ENCODE measurements around the gene SLC2A5.
"Not testable (repeated sequence)": the region's sequence is repeated elsewhere in the genome, so short reads cannot be mapped to it uniquely, and the experiment has no call there.

DNA sequence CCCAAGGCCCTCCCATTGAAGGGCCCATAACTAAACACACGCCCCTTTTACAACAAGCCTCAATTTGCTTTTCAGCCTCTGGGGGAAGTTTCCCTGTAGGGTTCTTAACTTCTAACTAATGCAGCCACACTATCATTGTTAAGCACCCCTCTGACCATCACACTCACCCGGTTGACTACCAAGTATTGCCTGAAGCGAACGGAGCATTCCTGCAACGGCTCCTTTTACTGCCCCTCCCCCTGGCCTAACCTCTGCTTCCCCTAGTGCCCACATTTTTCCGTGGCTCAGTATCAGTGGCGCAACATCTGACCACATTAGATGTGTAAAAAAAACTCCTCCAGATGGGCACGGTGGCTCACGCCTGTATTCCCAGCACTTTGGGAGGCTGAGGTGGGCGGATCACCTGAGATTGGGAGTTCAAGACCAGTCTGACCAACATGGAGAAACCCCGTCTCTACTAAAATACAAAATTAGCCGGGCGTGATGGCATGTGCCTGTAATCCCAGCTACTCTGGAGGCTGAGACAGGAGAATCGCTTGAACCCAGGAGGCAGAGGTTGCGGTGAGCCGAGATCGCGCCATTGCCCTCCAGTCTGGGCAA lies 24.7 kb upstream of the SLC2A5 start:
- TF ChIP-seq, protein P1, sequence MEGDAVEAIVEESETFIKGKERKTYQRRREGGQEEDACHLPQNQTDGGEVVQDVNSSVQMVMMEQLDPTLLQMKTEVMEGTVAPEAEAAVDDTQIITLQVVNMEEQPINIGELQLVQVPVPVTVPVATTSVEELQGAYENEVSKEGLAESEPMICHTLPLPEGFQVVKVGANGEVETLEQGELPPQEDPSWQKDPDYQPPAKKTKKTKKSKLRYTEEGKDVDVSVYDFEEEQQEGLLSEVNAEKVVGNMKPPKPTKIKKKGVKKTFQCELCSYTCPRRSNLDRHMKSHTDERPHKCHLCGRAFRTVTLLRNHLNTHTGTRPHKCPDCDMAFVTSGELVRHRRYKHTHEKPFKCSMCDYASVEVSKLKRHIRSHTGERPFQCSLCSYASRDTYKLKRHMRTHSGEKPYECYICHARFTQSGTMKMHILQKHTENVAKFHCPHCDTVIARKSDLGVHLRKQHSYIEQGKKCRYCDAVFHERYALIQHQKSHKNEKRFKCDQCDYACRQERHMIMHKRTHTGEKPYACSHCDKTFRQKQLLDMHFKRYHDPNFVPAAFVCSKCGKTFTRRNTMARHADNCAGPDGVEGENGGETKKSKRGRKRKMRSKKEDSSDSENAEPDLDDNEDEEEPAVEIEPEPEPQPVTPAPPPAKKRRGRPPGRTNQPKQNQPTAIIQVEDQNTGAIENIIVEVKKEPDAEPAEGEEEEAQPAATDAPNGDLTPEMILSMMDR (IDR thresholded peaks at IDR 0.05) = not testable (repeated sequence)
- TF ChIP-seq POLR2AphosphoS5, POLR2A (IDR thresholded peaks at IDR 0.05): not testable (repeated sequence)

Measured in sigmoid colon (tissue), 4 donors.